Skeletal muscle tissue (tissue), 4 donors: ENCODE data around the gene RXFP4. TPM values are rescaled to one million over a fixed set of nuclear protein-coding genes. Genes with fewer than 3 reads are reported as not detected.

ENCODE experiments used
- H3K27ac ChIP-seq: one replicate; pipeline ENCODE4 v1.7.0; 2013; ENCODE audit warnings: mild to moderate bottlenecking, low read depth, low read length, inconsistent platforms
- H3K27me3 ChIP-seq, 3 donors: one replicate each; pipeline ENCODE4 v1.7.0; 2013; ENCODE audit warnings: low read length in 3 of 3; ENCODE audit not compliant: control insufficient read depth in 3 of 3, insufficient read depth in 3 of 3
- H3K36me3 ChIP-seq, 3 donors: one replicate each; pipeline ENCODE4 v1.7.0; 2013; ENCODE audit warnings: low read length in 3 of 3; ENCODE audit not compliant: control insufficient read depth in 3 of 3, insufficient read depth in 3 of 3
- H3K4me1 ChIP-seq, 3 donors: one replicate each; pipeline ENCODE4 v1.7.0; 2013; ENCODE audit warnings: low read length in 3 of 3, mild to moderate bottlenecking in 3 of 3; ENCODE audit not compliant: control insufficient read depth in 3 of 3, insufficient read depth in 3 of 3
- H3K4me3 ChIP-seq, 3 donors: one replicate each; pipeline ENCODE4 v1.7.0; 2013; ENCODE audit warnings: low read length in 3 of 3
- H3K9ac ChIP-seq, 3 donors: one replicate each; pipeline ENCODE4 v1.7.0; 2013; ENCODE audit warnings: low read length in 3 of 3, mild to moderate bottlenecking in 3 of 3, moderate library complexity in 2 of 3, low read depth in 1 of 3
- H3K9me3 ChIP-seq, 3 donors: one replicate each; pipeline ENCODE4 v1.7.0; 2013; ENCODE audit warnings: low read length in 3 of 3; ENCODE audit not compliant: control insufficient read depth in 3 of 3
- total RNA-seq: library from RNA; depleted of rRNA; stranded (reverse); fragments of >200 nt; gene quantifications from one replicate; pipeline ENCODE4 v1.2.3, GENCODE V29; 2014
- donor health status: Osteomylitis.

The RXFP4 gene
- total RNA-seq, 1 donor from 2014 or later = not detected

GRCh38 chr1:155909894-155910293, 31.5 kb upstream of the RXFP4 start:
- H3K27ac ChIP-seq = peak overlapping the region; percentile 59
- peak overlapping the region in 1 of 3 donors; percentile 87 for H3K4me3 ChIP-seq
- peaks cover 3 to 14% (median 7%) of the 10 kb centered on the region in 3 donors for H3K4me1 ChIP-seq
- peaks cover 19 to 36% (median 26%) of the 10 kb centered on the region in 3 donors for H3K36me3 ChIP-seq
- H3K9ac ChIP-seq = no peak overlapping the region
- H3K9me3 ChIP-seq = no peaks in the 10 kb centered on the region
- H3K27me3 ChIP-seq = no peaks in the 10 kb centered on the region

GRCh38 chr1:155910621-155911121, 30.8 kb upstream of the RXFP4 start:
- peaks cover 17 to 33% (median 25%) of the 10 kb centered on the region in 3 donors for H3K36me3 ChIP-seq
- H3K27me3 ChIP-seq = no peaks in the 10 kb centered on the region
- peak overlapping the region; percentile 59 for H3K27ac ChIP-seq
- peaks cover 3 to 14% (median 7%) of the 10 kb centered on the region in 3 donors for H3K4me1 ChIP-seq
- H3K4me3 ChIP-seq = peak overlapping the region; percentile 79 to 87 (median 79)
- no peaks in the 10 kb centered on the region for H3K9me3 ChIP-seq
- peak overlapping the region; percentile 29 to 76 (median 75) for H3K9ac ChIP-seq

- Histone ChIP-seq H3K36me3 (peaks cover 18 to 40% (median 32%) of the 10 kb centered on the region in 3 donors), H3K4me1 (peaks cover 3 to 14% (median 7%) of the 10 kb centered on the region in 3 donors), H3K27ac (peak within 1 kb of the TSS; percentile 59), H3K4me3 (peak within 1 kb of the TSS; percentile 79 to 87 (median 79)), H3K9ac (peak within 1 kb of the TSS; percentile 52 to 76 (median 75)), H3K9me3 (no peaks in the 10 kb centered on the region), H3K27me3 (no peaks in the 10 kb centered on the region)
These were observed 30.0 kb upstream of the RXFP4 start, which contains the start of gene RIT1 for GRCh38 chr1:155911156-155912055. RIT1 (minus strand) TSS chr1:155911349; CDS start chr1:155910761, 588 bp downstream.

GRCh38 chr1:155912056-155912536, 29.3 kb upstream of the RXFP4 start:
- Histone ChIP-seq H3K4me1 (peaks cover 3 to 14% (median 7%) of the 10 kb centered on the region in 3 donors), H3K36me3 (peaks cover 14 to 43% (median 39%) of the 10 kb centered on the region in 3 donors), H3K27ac (peak overlapping the region; percentile 59), H3K9me3 (no peaks in the 10 kb centered on the region), H3K27me3 (no peaks in the 10 kb centered on the region), H3K4me3 (no peak overlapping the region), H3K9ac (no peak overlapping the region)

- no peaks in the 10 kb centered on the region for H3K9me3 ChIP-seq
- no peak overlapping the region for H3K4me3 ChIP-seq
- no peak overlapping the region for H3K27ac ChIP-seq
- no peak overlapping the region for H3K9ac ChIP-seq
- peaks cover 22 to 52% (median 42%) of the 10 kb centered on the region in 3 donors for H3K36me3 ChIP-seq
- no peaks in the 10 kb centered on the region for H3K27me3 ChIP-seq
- peaks cover 3 to 14% (median 7%) of the 10 kb centered on the region in 3 donors for H3K4me1 ChIP-seq
These were observed 27.3 kb upstream of the RXFP4 start for GRCh38 chr1:155913969-155914757.

DNA sequence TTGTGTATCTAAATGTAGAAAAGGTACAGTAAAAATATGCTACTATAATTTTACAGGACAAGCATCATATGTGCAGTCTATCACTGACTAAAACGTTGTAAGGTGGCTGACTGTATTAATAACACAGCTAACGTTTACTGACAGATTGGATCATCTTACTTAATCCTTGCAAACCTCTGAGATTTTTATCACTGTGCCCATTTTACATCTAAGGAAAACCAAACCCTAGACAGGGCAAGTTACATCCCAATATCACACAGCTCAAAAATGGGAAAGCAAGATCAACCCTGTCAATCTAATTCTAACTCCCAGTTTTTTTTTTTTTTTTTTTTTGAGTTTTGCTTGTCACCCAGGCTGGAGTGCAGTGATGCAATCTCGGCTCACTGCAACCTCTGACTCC, 22.8 kb upstream of the RXFP4 start:
- Histone ChIP-seq H3K27ac (no peak overlapping the region), H3K36me3 (peaks cover 46 to 76% (median 75%) of the 10 kb centered on the region in 3 donors), H3K4me1 (no peaks in the 10 kb centered on the region), H3K27me3 (no peaks in the 10 kb centered on the region), H3K9ac (no peak overlapping the region), H3K4me3 (no peak overlapping the region), H3K9me3 (no peaks in the 10 kb centered on the region)

- Histone ChIP-seq H3K4me3 (no peak overlapping the region), H3K27me3 (no peaks in the 10 kb centered on the region), H3K9ac (no peak overlapping the region), H3K27ac (no peak overlapping the region), H3K4me1 (no peaks in the 10 kb centered on the region), H3K9me3 (no peaks in the 10 kb centered on the region), H3K36me3 (peaks cover 50 to 80% (median 72%) of the 10 kb centered on the region in 3 donors)
These were observed 21.6 kb upstream of the RXFP4 start for GRCh38 chr1:155919801-155920200.

DNA sequence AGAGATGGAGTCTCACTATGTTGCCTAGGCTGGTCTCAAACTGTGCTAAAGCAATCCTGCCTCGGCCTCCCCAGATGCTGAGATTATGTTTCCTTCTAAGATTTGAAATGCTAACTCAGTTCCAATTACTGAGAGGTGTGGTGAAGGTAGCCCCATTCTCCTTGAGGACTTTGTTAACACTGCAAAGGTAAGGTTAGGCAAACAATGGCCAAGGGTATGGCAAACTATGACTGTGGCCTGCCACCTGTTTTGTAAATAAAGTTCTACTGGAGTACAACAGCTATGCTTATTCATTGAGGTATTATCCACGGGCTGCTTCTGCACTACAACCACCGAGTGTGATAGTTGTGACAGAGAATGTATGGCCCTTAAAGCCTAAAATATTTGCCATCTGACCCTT, 20.7 kb upstream of the RXFP4 start:
- H3K27me3 ChIP-seq = no peaks in the 10 kb centered on the region
- no peak overlapping the region for H3K4me3 ChIP-seq
- H3K4me1 ChIP-seq = no peaks in the 10 kb centered on the region
- peaks cover 54 to 84% (median 75%) of the 10 kb centered on the region in 3 donors for H3K36me3 ChIP-seq
- no peak overlapping the region for H3K9ac ChIP-seq
- no peaks in the 10 kb centered on the region for H3K9me3 ChIP-seq
- H3K27ac ChIP-seq = no peak overlapping the region

DNA sequence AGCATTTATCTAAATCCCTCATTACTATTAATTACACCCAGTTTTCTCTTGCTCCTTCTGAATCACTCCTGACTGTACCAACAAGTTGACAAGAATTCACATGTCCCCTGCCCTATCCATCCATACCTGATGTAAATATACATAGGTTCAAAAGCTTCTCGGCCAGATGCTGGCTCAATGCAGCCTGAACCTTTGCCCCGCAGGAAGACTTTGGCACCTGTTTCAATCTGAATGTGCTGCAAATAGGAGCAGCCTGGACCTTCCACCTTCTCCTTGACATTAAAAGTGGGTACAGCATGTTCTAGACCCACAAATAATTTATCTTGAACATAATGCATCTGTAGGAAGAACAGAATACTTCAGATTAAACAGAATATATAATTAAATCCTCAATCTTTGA, 15.9 kb upstream of the RXFP4 start:
- H3K27me3 ChIP-seq = no peaks in the 10 kb centered on the region
- H3K9me3 ChIP-seq = no peaks in the 10 kb centered on the region
- no peak overlapping the region for H3K27ac ChIP-seq
- H3K9ac ChIP-seq = no peak overlapping the region
- no peak overlapping the region for H3K4me3 ChIP-seq
- peaks cover 57 to 89% (median 65%) of the 10 kb centered on the region in 3 donors for H3K36me3 ChIP-seq
- peaks cover 0 to 3% (median 2%) of the 10 kb centered on the region in 3 donors for H3K4me1 ChIP-seq
